Fibroblast of lung (primary cell): ENCODE results near the gene CYP2A6. TPM values are rescaled to one million over a fixed set of nuclear protein-coding genes. Genes with fewer than 3 reads are reported as not detected.

ENCODE experiments used
- DNase-seq, 2 donors: peaks; one replicate each; pipeline versions ENCODE4 v3.0.0 to v3.0.0-alpha.2; 2010; ENCODE audit warnings: low read depth in 2 of 2
- H2AFZ ChIP-seq: 2 replicates; pipeline ENCODE4 v1.5.1; 2012; ENCODE audit warnings: low read length, control low read depth, inconsistent platforms
- H3K27ac ChIP-seq: 2 replicates; pipeline ENCODE4 v1.5.1; 2011; ENCODE audit warnings: low read length, control low read depth; ENCODE audit not compliant: insufficient read depth
- H3K27me3 ChIP-seq: 2 replicates; pipeline ENCODE4 v1.5.1; 2011; ENCODE audit warnings: mild to moderate bottlenecking, low read length; ENCODE audit not compliant: control insufficient read depth, insufficient read depth
- H3K36me3 ChIP-seq: 2 replicates; pipeline ENCODE4 v1.5.1; 2011; ENCODE audit warnings: low read length; ENCODE audit not compliant: control insufficient read depth, insufficient read depth
- H3K4me1 ChIP-seq: 2 replicates; pipeline ENCODE4 v1.5.1; 2011; ENCODE audit warnings: low read length; ENCODE audit not compliant: control insufficient read depth, insufficient read depth; ENCODE audit errors: extremely low read depth
- H3K4me2 ChIP-seq: 2 replicates; pipeline ENCODE4 v1.5.1; 2011; ENCODE audit warnings: low read length, control low read depth; ENCODE audit not compliant: insufficient read depth; ENCODE audit errors: extremely low read depth
- H3K4me3 ChIP-seq, 4 experiments: fragments of 200-600 bp in 1 of 4; sonication (generic) in 1 of 4; replicated peaks in 1 of 4; 2 replicates each; pipeline ENCODE4 v1.5.1; 2011 to 2016; ENCODE audit warnings: low read length in 4 of 4, low read depth in 3 of 4, mild to moderate bottlenecking in 3 of 4, control low read depth in 2 of 4, inconsistent platforms in 1 of 4, mixed read lengths in 1 of 4; ENCODE audit not compliant: insufficient read depth in 1 of 4; ENCODE audit errors: control extremely low read depth in 1 of 4
- H3K79me2 ChIP-seq: 2 replicates; pipeline ENCODE4 v1.5.1; 2012; ENCODE audit warnings: mild to moderate bottlenecking, low read length, inconsistent platforms; ENCODE audit not compliant: control insufficient read depth, insufficient read depth
- H3K9ac ChIP-seq: 2 replicates; pipeline ENCODE4 v1.5.1; 2011; ENCODE audit warnings: mild to moderate bottlenecking, low read length, control low read depth; ENCODE audit not compliant: insufficient read depth
- H3K9me3 ChIP-seq: 2 replicates; pipeline ENCODE4 v1.5.1; 2012; ENCODE audit warnings: low read depth, low read length; ENCODE audit not compliant: control insufficient read depth, insufficient read depth
- H4K20me1 ChIP-seq: 2 replicates; pipeline ENCODE4 v1.5.1; 2011; ENCODE audit warnings: low read length; ENCODE audit not compliant: control insufficient read depth, insufficient read depth; ENCODE audit errors: extremely low read depth
- EZH2 ChIP-seq: IDR thresholded peaks from 2 replicates; pipeline ENCODE4 v1.5.1; 2012; ENCODE audit warnings: low read length, control low read depth, mild to moderate bottlenecking; ENCODE audit errors: missing control alignments
- polyA plus RNA-seq, 2 donors: library from polyadenylated mRNA; depleted of rRNA in 1 of 2; stranded (reverse) in 1 of 2; unstranded in 1 of 2; fragments of >200 nt; gene quantifications; 2 replicates each; pipeline ENCODE4 v1.2.1, GENCODE V29; 2011 to 2012; ENCODE audit warnings: missing spikeins in 1 of 2
- total RNA-seq: library from RNA; depleted of rRNA; stranded (reverse); fragments of >200 nt; gene quantifications from 2 replicates; pipeline ENCODE4 v1.2.1, GENCODE V29; 2014
- TF ChIP-seq, protein P1 (sequence below), 2 donors: IDR thresholded peaks in 1 of 2; conservative IDR thresholded peaks in 1 of 2; 1 replicate in 1 of 2; 2 replicates in 1 of 2; pipeline ENCODE4 v1.5.1; 2011 to 2012; ENCODE audit warnings: low read length in 2 of 2, control low read depth in 1 of 2, inconsistent platforms in 1 of 2, low read depth in 1 of 2, mild to moderate bottlenecking in 1 of 2

CYP2A6 gene
- total and polyA plus RNA-seq, 2 donors (not counting 1 experiment from before 2014, with no cell fraction given): not detected

GRCh38 chr19:40809358-40810086 is 40.7 kb downstream of the CYP2A6 start:
- peaks cover 26% of the 10 kb centered on the region for H3K36me3 ChIP-seq
- no peak overlapping the region for H3K9ac ChIP-seq
- no peak overlapping the region for H3K27ac ChIP-seq
- peaks cover 18% of the 10 kb centered on the region for H3K4me1 ChIP-seq
- no peaks in the 10 kb centered on the region for H3K27me3 ChIP-seq
- H3K4me2 ChIP-seq: no peak overlapping the region
- no peak overlapping the region for H2AFZ ChIP-seq
- no peak for DNase-seq
- no peaks in the 10 kb centered on the region for H3K9me3 ChIP-seq
- no peak for TF ChIP-seq EZH2
- H3K79me2 ChIP-seq: peaks cover 43% of the 10 kb centered on the region
- no peaks in the 10 kb centered on the region for H4K20me1 ChIP-seq
- H3K4me3 ChIP-seq: no peak overlapping the region

DNA sequence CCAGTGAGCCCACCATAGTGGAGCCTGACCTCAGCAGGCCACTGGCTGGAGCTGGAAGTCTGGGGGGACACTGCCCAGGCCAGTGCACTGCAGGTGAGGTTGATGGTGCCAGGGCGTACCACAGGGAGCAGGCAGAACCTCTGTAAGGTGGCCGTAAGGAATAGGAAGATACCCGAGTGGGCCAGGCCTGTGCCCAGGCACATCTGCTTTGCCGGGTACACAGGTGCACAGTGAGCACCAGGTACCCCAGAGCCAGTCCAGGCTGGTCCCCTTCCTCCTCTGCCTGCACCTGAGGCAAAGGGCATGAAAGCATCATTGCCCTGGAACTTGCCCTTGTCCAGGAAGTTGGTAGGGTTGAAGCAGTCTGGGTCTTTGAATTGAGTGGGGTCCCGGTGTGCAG is 41.8 kb downstream of the CYP2A6 start:
- Histone ChIP-seq H3K27me3 (no peaks in the 10 kb centered on the region), H3K36me3 (peaks cover 30% of the 10 kb centered on the region), H3K79me2 (peaks cover 53% of the 10 kb centered on the region), H3K4me3 (no peak overlapping the region), H3K4me1 (peaks cover 25% of the 10 kb centered on the region), H2AFZ (no peak overlapping the region), H3K9me3 (no peaks in the 10 kb centered on the region), H3K27ac (no peak overlapping the region), H3K4me2 (no peak overlapping the region), H4K20me1 (peaks cover 3% of the 10 kb centered on the region), H3K9ac (no peak overlapping the region)
- DNase-seq: no peak
- TF ChIP-seq EZH2: no peak

DNA sequence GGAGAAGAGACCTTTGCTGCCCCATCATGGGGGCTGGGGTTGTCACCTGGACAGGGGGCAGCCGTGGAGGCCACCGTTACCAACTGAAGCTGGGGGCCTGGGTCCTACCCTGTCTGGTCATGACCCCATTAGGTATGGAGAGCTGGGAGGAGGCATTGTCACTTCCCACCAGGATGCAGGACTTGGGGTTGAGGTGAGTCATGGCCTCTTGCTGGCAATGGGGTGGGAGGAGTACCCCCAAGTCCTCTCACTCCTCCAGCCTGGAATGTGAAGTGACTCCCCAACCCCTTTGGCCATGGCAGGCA is 42.3 kb downstream of the CYP2A6 start:
- H3K36me3 ChIP-seq: peaks cover 34% of the 10 kb centered on the region
- no peak for DNase-seq
- H3K4me2 ChIP-seq: no peak overlapping the region
- no peak overlapping the region for H2AFZ ChIP-seq
- H4K20me1 ChIP-seq: peaks cover 3% of the 10 kb centered on the region
- H3K4me3 ChIP-seq: no peak overlapping the region
- H3K27me3 ChIP-seq: no peaks in the 10 kb centered on the region
- no peak overlapping the region for H3K9ac ChIP-seq
- TF ChIP-seq, protein P1, sequence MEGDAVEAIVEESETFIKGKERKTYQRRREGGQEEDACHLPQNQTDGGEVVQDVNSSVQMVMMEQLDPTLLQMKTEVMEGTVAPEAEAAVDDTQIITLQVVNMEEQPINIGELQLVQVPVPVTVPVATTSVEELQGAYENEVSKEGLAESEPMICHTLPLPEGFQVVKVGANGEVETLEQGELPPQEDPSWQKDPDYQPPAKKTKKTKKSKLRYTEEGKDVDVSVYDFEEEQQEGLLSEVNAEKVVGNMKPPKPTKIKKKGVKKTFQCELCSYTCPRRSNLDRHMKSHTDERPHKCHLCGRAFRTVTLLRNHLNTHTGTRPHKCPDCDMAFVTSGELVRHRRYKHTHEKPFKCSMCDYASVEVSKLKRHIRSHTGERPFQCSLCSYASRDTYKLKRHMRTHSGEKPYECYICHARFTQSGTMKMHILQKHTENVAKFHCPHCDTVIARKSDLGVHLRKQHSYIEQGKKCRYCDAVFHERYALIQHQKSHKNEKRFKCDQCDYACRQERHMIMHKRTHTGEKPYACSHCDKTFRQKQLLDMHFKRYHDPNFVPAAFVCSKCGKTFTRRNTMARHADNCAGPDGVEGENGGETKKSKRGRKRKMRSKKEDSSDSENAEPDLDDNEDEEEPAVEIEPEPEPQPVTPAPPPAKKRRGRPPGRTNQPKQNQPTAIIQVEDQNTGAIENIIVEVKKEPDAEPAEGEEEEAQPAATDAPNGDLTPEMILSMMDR (conservative IDR thresholded peaks at IDR 0.05 in 1 of 2, IDR thresholded peaks at IDR 0.05 in 1 of 2; ENCODE audit: low read depth in 1 of 2, low read length in 2 of 2): no peak
- TF ChIP-seq EZH2: no peak
- no peak overlapping the region for H3K27ac ChIP-seq
- peaks cover 59% of the 10 kb centered on the region for H3K79me2 ChIP-seq
- H3K4me1 ChIP-seq: peaks cover 28% of the 10 kb centered on the region
- no peaks in the 10 kb centered on the region for H3K9me3 ChIP-seq
